Measurements from ENCODE around the gene SP1.
"Not testable (repeated sequence)": the region's sequence is repeated elsewhere in the genome, so short reads cannot be mapped to it uniquely, and the experiment has no call there.

SP1 gene

DNA sequence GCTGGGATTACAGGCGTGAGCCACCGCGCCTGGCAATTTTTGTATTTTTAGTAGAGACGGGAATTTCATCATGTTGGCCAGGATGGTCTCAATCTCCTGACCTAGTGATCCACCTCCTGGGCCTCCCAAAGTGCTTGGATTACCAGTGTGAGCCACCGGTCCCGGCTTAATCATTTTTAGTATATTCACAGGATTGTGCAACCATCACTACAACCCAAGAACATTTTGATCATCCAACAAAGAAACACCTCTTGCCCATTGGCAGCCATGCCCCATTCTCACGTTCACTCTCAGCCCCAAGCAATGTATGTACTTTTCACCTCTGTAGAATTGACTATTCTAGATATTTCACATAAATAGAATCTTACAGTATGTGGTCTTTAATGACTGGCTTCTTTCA lies 19.9 kb downstream of the SP1 start:
- ChIA-PET CTCF (no interaction called here), POLR2A (no interaction called here)
- Histone ChIP-seq H3K9me3 (ENCODE audit: control insufficient read depth, insufficient read depth, low read depth, low read length) (no peaks in the 10 kb centered on the region), H3K36me3 (ENCODE audit: control insufficient read depth in 2 of 2, insufficient read depth in 1 of 2, low read length in 2 of 2) (peaks cover 13 to 28% of the 10 kb centered on the region in 2 experiments), H3K4me3 (ENCODE audit: low read depth, low read length) (no peak overlapping the region), H3K4me1 (ENCODE audit: control insufficient read depth, insufficient read depth, low read length) (peaks cover 5% of the 10 kb centered on the region), H3K27ac (ENCODE audit: extremely low read depth, low read depth, low read length) (no peak overlapping the region)
- TF ChIP-seq ZNF324 (tag by site-specific recombination; IDR thresholded peaks at IDR 0.05) (no peak), ZNF701 (tag by site-specific recombination; IDR thresholded peaks at IDR 0.05) (no peak), ZNF558 (tag by site-specific recombination; IDR thresholded peaks at IDR 0.05) (no peak), ZNF791 (tag by site-specific recombination; IDR thresholded peaks at IDR 0.05) (no peak), ZBTB7A (tag by site-specific recombination; IDR thresholded peaks at IDR 0.05; ENCODE audit: low read depth) (no peak), ZNF792 (tag by site-specific recombination; IDR thresholded peaks at IDR 0.05) (no peak), ZNF292 (tag by site-specific recombination; IDR thresholded peaks at IDR 0.05; ENCODE audit: borderline replicate concordance, low read depth) (no peak), YY1 (tag by site-specific recombination; IDR thresholded peaks at IDR 0.05) (no peak), ZNF658 (tag by site-specific recombination; IDR thresholded peaks at IDR 0.05) (no peak), ZNF416 (tag by site-specific recombination; IDR thresholded peaks at IDR 0.05) (no peak), ZBTB21 (tag by site-specific recombination; IDR thresholded peaks at IDR 0.05) (no peak), SP2 (tag by site-specific recombination; IDR thresholded peaks at IDR 0.05) (no peak)
- TF ChIP-seq, protein P1, sequence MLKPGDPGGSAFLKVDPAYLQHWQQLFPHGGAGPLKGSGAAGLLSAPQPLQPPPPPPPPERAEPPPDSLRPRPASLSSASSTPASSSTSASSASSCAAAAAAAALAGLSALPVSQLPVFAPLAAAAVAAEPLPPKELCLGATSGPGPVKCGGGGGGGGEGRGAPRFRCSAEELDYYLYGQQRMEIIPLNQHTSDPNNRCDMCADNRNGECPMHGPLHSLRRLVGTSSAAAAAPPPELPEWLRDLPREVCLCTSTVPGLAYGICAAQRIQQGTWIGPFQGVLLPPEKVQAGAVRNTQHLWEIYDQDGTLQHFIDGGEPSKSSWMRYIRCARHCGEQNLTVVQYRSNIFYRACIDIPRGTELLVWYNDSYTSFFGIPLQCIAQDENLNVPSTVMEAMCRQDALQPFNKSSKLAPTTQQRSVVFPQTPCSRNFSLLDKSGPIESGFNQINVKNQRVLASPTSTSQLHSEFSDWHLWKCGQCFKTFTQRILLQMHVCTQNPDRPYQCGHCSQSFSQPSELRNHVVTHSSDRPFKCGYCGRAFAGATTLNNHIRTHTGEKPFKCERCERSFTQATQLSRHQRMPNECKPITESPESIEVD (tag by site-specific recombination; IDR thresholded peaks at IDR 0.05), result no peak

DNA sequence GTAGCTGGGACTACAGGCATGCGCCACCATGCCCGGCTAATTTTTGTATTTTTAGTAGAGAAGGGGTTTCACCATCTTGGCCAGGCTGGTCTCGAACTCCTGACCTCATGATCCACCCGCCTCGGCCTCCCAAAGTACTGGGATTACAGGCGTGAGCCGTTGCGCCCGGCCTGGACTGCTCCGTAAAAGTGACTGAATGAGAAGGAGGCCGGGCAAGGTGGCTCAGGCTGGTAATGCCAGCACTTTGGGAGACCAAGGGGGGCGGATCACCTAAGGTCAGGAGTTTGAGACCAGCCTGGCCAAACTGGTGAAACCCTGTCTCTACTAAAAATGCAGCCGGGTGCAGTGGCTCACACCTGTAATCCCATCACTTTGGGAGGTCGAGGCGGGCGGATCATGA lies 22.4 kb downstream of the SP1 start:
- POLR2A ChIA-PET; H3K4me3 ChIP-seq (ENCODE audit: low read depth, low read length); H3K4me1 ChIP-seq (ENCODE audit: control insufficient read depth, insufficient read depth, low read length); H3K27ac ChIP-seq (ENCODE audit: extremely low read depth, low read depth, low read length); H3K9me3 ChIP-seq (ENCODE audit: control insufficient read depth, insufficient read depth, low read depth, low read length): not testable (repeated sequence)
- peaks cover 16 to 32% of the 10 kb centered on the region in 2 experiments for H3K36me3 ChIP-seq (ENCODE audit: control insufficient read depth in 2 of 2, insufficient read depth in 1 of 2, low read length in 2 of 2)
- CTCF ChIA-PET, result interaction anchor here (0.8 kb wide), 1 partner anchor 19 kb away, joined by 5 read pairs; no protein-coding TSS in a partner anchor

DNA sequence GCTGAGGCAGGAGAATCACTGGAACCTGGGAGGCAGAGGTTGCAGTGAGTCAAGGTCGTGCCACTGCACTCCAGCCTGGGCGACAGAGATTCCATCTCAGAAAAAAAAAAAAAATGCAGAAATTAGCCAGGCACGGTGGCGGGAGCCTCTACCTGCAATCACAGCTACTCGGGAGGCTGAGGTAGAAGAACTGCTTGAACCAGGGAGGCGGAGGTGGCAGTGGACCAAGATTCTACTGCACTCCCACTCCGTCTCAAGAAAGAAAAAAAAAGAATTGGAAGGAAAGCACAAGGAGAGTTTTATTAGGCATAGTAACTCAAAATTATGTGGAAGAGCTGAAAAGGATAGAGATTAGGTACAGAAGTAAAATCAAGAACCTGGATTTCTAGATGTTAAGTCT lies 22.9 kb downstream of the SP1 start:
- H3K36me3 ChIP-seq (ENCODE audit: control insufficient read depth in 2 of 2, insufficient read depth in 1 of 2, low read length in 2 of 2), result peaks cover 16 to 34% of the 10 kb centered on the region in 2 experiments
- H3K4me3 ChIP-seq (ENCODE audit: low read depth, low read length), result no peak overlapping the region
- no peak overlapping the region for H3K27ac ChIP-seq (ENCODE audit: extremely low read depth, low read depth, low read length)
- POLR2A ChIA-PET, result interaction anchor here (0.8 kb wide), 1 partner anchor 40 kb away, joined by 4 read pairs; no protein-coding TSS in a partner anchor
- CTCF ChIA-PET, result interaction anchor here (0.6 to 1.3 kb wide), 2 partner anchors 18 to 51 kb away, joined by 4 to 5 read pairs; no protein-coding TSS in a partner anchor
- no peaks in the 10 kb centered on the region for H3K4me1 ChIP-seq (ENCODE audit: control insufficient read depth, insufficient read depth, low read length)
- TF ChIP-seq ZNF157 (tag by site-specific recombination; IDR thresholded peaks at IDR 0.05) (no peak), KLF7 (tag by site-specific recombination; IDR thresholded peaks at IDR 0.05; ENCODE audit: borderline replicate concordance) (no peak), MEIS1 (CRISPR knock-in tag; IDR thresholded peaks at IDR 0.05; ENCODE audit: borderline replicate concordance) (no peak), ZNF169 (tag by site-specific recombination; IDR thresholded peaks at IDR 0.05) (no peak), ZBTB17 (tag by site-specific recombination; IDR thresholded peaks at IDR 0.05) (no peak), ZNF768 (tag by site-specific recombination; IDR thresholded peaks at IDR 0.05) (no peak), ZNF560 (tag by site-specific recombination; IDR thresholded peaks at IDR 0.05; ENCODE audit: borderline replicate concordance) (no peak), GLIS1 (tag by site-specific recombination; IDR thresholded peaks at IDR 0.05) (no peak), ZNF391 (tag by site-specific recombination; IDR thresholded peaks at IDR 0.05; ENCODE audit: borderline replicate concordance, low read depth) (no peak), ZNF37A (tag by site-specific recombination; IDR thresholded peaks at IDR 0.05) (no peak), SALL2 (tag by site-specific recombination; IDR thresholded peaks at IDR 0.05; ENCODE audit: borderline replicate concordance) (no peak), MYNN (tag by site-specific recombination; IDR thresholded peaks at IDR 0.05; ENCODE audit: borderline replicate concordance) (no peak), ZNF792 (tag by site-specific recombination; IDR thresholded peaks at IDR 0.05) (no peak)
- TF ChIP-seq, protein P2, sequence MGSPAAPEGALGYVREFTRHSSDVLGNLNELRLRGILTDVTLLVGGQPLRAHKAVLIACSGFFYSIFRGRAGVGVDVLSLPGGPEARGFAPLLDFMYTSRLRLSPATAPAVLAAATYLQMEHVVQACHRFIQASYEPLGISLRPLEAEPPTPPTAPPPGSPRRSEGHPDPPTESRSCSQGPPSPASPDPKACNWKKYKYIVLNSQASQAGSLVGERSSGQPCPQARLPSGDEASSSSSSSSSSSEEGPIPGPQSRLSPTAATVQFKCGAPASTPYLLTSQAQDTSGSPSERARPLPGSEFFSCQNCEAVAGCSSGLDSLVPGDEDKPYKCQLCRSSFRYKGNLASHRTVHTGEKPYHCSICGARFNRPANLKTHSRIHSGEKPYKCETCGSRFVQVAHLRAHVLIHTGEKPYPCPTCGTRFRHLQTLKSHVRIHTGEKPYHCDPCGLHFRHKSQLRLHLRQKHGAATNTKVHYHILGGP (tag by site-specific recombination; IDR thresholded peaks at IDR 0.05), result no peak
- TF ChIP-seq, protein P1 (tag by site-specific recombination; IDR thresholded peaks at IDR 0.05), result no peak
- TF ChIP-seq, protein P3, sequence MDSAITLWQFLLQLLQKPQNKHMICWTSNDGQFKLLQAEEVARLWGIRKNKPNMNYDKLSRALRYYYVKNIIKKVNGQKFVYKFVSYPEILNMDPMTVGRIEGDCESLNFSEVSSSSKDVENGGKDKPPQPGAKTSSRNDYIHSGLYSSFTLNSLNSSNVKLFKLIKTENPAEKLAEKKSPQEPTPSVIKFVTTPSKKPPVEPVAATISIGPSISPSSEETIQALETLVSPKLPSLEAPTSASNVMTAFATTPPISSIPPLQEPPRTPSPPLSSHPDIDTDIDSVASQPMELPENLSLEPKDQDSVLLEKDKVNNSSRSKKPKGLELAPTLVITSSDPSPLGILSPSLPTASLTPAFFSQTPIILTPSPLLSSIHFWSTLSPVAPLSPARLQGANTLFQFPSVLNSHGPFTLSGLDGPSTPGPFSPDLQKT (IDR thresholded peaks at IDR 0.05; ENCODE audit: borderline replicate concordance, low read depth, low read length), result no peak
- no peaks in the 10 kb centered on the region for H3K9me3 ChIP-seq (ENCODE audit: control insufficient read depth, insufficient read depth, low read depth, low read length)

Data from HEK293 (cell line).